HG03575 (cell line): ENCODE results near the gene TEX2.
"Not testable (repeated sequence)": the region's sequence is repeated elsewhere in the genome, so short reads cannot be mapped to it uniquely, and the experiment has no call there.

Experiments
- ATAC-seq: cut with Tn5 transposase; IDR thresholded peaks from one replicate; pipeline ENCODE4 v1.9.1; 2021; ENCODE audit not compliant: unreplicated experiment, insufficient number of reproducible peaks, low FRiP score; ENCODE audit errors: extremely low read depth

Gene TEX2

DNA sequence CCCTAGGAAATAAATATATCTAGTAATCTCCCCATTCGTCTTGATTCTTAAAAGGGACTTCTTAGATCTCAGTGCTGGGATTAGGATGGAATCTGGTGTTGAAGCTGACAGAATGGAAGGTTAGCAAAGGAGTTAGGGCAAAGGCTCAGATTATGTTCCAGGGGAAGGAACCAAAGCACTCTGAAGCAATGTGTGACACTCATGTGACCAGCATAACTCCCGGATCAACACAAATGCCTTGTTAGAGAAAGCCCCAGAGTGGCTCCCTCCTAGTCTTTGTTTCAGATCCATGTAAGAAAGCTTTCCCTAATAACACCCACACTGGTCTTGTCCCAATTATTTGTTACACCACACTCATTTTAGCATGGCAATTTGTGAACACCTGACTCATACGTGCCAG is 70.5 kb downstream of the TEX2 start:
- ATAC-seq = no peak

DNA sequence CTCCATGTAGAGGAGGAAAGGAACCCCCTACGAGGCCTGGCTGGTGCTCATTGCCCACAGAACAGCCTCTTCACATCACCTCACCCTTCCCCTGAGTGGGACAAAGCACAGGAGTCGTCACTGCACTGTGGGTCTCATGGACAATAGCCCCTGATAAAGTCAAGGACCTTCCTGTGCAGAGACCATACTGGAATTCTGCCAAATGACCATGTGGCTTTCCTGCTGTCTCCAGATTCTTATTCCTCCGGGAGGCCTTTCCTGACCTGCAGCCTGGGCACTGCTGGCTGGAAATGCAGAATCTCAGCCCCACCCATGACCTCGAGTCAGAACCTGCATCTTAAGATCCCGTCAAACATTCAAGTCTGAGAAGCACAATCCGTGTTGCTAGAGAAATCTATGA is 72.6 kb downstream of the TEX2 start:
- no peak for ATAC-seq

DNA sequence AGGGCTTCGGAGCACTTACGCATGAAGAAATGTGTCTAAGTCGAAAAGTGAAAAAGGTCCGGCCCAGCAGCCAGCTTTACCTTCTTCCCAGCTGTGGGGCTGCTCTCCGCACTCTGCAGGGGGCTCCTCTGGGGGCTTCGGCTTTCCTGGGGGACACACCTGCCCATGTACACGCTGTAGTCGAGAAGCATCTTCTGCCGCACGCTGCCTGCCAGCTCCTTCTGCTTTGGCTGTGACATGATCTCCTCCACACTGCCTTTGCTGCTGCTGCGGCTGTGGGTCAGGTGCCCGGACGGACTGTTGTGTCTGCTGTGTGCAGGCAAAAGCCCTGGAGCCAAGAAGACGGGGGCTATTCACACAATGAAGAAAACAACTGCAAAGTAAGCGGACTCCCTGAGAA is 75.0 kb downstream of the TEX2 start:
- no peak for ATAC-seq

DNA sequence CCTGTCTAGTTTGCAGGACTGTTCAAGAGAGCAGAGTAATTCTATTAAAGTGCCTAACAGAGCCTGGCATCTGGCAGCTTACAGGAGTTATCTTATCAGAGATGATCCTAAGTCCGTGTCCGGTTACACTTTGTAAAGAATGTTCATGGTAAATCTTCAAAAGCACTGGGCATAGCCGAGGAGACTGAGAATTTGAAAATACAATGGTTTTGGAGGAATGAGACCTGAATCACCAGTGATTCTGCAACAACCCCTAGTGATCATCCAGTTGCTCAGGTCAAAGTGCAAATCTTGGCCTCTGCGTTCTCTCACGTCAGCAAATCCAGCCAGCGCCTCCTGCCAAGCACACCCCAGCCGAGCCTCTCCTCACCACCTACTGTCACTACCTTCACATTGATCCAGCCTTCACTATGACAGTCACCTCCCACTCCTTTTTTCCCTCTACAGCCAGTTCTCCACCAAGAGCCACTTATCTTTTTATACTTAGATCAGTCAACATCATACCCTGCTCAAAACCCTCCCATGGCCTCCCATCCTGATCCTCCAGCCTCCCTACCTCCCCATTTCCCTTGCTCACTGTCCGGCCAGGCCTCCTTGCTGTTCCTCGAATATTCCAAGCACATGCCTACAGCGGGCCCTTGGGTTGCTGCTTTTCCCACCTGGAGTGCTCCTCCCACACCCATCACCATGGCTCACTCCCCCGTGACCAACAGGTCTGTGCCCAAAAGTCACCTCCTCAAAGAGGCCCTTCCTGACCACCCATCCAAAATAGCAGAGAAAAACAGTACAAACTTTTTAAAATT is 75.8 kb downstream of the TEX2 start:
- ATAC-seq = no peak

DNA sequence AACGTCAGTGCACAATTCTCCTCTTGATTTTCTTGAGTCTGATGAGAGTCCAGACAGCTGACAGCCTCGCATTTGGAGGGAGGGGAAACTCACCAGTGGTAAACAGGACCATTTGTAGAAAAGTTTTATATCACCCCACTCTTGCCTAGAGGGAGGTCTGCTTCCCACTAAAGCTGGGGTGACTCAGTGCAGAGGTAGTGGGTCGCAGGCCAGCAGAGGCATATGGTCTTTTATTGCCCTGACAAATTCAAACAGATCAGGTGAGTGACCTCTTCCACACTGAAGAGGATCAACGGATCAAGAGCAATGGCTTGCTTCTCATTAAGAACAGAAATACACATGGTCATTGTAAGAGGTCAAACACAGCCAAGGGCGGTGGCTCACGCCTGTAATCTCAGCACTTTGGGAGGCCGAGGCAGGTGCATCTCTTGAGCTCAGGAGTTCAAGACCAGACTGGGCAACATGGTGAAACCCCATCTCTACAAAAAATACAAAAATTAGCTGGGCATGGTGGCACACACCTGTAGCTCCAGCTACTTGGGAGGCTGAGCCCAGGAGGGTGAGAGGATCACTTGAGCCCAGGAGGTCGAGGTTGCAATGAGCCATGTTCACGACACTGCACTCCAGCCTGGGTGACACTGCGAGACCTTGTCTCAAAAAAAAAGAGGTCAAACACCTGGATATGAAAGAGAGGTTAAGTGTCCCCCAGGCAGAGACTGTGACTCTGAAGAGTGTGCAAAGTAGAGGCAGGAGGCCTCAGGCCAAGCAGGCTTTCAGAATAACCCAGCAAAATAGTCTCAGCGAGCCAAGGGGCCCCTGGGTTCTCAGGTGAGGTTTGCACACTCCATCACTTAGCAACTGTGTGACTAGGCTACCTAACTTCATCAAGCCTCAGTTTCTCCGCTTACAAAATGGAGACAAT is 76.6 kb downstream of the TEX2 start:
- no peak for ATAC-seq

DNA sequence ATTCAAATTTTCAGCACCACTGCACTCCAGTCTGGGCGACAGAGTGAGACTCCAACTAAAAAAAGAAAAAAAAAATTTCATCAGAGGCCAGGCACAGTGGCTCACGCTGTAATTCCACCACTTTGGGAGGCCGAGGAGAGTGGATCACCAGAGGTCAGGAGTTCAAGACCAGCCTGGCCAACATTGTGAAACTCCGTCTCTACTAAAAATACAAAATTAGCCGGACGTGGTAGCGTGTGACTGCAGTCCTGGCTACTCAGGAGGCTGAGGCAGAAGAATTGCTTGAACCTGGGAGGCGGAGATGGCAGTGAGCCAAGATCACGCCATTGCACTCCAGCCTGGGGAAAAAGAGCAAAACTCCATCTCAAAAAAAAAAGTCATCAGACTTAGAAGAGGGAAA is 77.5 kb downstream of the TEX2 start:
- not testable (repeated sequence) for ATAC-seq

DNA sequence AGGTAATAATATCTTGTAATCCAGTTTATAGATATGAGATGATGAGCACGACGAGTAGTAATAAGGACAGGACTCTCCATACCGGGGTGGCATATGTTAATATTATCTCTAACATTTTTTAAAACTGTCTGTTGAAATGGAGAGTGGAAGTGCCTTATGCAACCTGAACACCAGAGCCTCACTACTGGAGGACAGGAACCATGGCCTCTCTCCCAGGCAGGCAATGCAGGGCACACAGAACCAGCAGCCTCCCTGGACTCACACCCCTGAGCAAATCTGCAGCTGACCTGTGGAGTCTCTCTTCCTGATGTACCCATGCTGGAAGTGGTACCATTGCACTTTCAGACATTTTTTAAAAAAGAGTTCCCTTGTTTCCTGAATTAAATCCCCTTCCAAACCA is 78.0 kb downstream of the TEX2 start:
- no peak for ATAC-seq

DNA sequence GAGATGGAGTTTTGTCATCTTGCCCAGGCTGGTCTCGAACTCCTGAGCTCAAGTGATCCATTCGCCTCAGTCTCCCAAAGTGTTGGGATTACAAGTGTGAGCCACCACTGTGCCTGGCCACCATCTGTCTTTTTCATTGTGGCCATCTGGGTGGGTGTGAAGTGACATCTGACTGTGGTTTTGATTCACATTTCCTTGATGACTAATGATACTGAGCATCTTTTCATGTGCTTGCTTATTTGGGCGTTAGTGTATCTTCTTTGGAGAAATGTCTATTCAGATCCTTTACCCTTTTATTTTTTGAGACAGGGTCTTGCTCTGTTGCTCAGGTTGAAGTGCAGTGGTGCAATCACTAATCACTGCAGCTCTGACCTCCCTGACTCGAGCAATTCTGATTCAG is 79.2 kb downstream of the TEX2 start:
- no peak for ATAC-seq

DNA sequence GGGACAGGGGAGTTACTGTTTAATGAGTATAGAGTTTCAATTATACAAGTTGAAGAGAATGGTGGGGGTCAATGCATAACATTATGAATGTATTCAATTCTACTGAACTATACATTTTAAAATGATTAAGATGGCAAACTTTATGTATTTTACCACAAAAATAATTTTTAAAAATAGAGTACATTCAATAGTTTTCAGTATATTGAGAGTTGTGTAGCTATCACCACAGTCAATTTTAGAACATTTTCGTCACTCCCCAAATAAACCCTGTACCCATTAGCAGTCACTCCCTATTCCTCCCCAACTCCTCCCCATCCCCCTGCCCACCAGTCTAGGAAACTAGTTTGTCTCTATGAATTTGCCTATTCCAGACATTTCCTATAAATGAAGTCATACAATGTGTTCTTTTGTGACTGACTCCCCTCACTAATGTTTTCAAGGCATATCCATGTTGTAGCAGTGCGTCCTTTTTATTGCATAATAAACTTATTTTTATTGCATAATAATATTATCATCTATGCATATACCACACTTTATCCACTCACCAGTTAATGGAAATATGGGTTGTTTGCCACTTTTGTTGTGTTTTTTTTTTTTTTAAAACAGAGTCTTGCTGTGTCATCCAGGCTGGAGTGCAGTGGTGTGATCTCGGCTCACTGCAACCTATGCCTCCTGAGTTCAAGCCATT is 80.6 kb downstream of the TEX2 start:
- ATAC-seq = no peak

DNA sequence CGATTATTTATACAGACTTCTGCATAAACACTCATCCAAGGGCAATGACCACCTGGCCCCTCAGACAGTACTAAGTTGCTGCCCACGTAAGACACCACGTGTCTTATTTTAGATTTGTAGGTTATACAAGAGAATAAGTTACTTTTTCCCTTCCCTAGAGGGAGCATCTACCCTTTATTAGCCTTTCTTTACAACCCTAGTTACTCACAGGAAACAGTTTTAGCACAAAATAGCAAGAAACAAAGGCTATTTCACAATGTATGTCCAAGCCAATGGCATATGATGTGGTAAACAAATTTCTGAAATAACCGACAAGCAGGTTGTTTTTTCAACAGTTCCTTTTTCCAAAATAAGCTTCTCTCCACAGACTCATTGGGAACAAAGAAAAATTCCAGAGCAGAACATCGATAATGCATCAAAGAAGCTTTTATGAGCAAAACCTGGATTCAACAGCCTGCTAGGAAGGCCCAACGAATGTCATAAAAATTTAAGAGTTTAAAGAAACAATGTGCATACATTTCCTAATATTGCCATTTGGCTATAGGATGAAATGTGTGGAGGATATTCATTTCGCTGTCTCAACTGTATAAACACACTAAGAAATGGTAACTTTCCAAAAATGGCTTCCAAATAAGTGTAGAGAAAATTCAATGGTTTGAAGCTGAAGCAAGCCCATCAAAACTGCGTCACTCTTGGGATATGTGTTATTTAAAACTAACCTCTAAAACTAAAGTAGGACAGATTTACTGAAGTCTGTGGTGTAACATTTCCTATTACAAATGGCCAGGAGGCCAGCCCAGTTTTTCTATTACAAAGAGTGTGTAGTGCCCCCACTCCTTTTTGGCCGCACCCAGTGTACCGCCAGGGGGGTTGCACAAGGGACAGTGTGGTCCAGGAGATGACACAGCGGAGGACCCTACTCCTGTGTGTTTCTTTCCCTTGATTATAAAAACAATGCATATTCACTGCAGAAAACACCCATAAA is 82.7 kb downstream of the TEX2 start:
- ATAC-seq = no peak

DNA sequence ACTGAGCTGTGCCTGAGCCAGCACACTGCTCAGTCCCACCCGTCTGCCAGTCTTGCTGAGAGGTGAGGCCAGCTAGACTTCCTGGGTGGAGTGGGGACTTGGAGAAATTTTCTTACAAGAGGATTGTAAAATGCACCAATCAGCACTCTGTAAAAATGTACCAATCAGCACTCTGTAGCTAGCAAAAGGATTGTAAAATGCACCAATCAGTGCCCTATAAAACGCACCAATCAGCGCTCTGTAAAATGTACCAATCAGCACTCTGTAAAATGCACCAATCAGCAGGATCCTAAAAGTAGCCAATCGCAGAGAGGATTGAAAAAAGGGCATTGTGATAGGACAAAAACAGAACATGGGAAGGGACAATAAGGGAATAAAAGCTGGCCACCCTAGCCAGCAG is 84.0 kb downstream of the TEX2 start:
- not testable (repeated sequence) for ATAC-seq

DNA sequence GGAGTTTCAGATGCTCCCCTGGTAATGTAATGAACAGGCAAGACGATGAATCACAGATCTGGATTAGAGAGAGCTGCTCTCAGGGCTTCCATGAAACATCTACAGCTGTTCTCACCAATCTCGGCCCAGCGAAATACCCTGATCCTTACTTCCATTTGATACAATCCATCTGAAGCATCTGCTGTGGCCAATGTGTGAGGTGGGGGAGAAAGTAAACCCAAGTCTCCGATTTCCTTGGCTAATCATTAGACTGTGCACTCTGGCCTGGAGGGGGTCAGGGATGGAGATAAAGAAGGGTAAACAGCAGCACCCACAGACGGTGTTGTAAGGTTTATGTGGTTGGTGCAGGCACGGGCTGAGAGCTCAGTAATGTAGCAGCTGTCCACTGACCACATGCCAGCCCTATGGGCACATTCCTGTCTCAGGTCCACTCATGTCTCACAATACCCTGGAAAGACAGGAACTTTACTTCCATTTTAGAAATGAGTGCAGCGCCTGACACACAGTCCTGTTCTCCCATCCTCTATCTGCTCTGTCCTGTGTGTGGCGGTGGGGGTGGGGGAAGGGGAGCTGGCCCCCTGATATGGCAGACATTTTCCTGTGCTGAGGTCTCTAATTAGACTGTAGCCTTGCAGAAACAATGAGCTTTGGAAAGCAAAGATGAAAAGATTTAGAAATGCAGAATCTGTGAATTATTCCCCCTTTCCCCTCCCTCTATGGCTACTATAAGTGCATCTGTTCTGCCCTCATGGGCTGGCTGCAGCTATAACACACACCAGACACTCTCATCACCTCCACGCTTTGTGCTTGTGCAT is 84.8 kb downstream of the TEX2 start:
- ATAC-seq = no peak

DNA sequence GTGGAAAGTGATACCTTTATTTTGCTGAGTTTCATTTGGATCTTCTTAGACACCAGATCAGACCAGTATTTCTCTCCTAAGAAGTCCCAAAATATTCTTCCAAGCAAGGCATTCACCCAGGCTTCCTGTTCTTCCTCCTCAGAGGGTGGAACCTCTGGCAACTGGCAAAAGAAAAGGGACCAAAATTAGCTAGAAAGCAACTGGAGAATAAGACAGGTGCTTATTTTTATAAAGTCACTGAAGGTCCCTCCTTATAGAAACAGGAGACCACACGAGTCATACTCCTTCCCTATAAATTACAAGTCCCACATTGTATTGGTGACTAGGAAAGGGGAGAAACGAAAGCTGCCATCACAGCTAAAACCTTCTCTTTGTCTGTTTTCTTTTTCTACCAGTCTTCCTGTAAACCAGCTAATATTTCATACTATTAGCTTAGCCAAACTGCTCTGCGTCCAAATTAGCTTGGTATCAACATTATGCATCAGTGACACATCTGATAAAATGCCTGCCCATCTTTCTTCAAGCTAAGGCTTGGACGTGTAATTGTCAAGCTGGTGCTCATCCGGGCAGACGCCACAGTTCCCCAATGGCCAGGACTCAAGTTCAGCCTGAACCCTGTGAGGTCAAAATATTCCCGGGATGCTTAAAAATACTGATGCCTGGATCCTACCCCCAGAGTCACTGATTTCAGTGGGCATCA is 85.6 kb downstream of the TEX2 start:
- no peak for ATAC-seq

DNA sequence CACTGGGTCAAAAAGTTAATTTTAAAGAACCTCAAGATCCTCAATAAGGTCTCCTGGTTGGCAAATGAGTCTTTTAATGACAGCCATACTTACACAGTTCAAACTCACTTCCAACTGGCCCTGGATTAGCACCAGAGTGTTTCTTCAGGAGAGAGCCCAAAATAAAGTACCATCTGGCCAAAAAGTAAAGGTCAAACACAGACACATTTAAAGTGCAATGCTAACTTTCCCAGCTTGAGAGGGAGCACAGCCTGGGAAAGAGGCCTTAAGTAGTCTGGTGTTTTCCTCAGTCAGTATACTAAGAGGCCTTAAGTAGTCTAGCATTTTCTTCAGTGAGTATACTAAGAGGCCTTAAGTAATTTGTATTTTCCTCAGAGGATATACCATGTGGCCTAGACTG is 86.5 kb downstream of the TEX2 start:
- no peak for ATAC-seq

DNA sequence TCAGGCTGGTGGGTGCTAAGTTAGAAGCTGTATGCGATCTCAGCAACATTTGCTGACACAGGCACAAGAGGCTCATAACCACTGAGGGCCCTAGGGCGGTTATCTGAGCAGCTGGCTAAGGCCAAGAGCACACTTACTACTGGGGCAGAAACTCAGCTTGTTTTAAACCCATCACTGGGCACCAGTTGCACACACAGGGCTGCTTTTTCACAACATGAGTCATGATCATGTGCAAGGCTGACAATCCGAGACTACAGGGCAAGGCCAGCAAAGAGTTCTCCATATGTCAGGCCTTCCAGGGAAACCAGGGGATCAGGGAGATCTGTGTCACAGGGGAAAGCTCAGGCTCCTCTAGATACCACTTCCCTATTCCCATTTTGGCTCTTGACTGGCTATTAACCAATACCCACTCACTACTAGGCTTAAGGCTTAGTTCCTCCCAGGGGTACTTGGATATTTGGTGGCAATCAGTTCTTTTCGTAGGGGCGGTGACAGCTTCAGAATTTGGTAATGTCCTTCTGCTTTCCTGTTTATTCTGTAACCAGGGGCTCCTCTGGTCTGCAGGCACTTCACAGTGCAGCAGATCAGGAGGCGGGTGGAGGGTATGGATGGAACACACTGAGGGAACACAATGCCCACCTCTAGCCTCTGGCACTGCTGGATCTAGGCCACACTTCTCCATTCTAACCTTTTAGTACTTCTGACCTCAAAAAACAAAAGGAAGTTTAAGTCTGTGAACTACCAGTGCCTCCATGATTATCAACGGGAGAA is 88.2 kb downstream of the TEX2 start:
- ATAC-seq = no peak

DNA sequence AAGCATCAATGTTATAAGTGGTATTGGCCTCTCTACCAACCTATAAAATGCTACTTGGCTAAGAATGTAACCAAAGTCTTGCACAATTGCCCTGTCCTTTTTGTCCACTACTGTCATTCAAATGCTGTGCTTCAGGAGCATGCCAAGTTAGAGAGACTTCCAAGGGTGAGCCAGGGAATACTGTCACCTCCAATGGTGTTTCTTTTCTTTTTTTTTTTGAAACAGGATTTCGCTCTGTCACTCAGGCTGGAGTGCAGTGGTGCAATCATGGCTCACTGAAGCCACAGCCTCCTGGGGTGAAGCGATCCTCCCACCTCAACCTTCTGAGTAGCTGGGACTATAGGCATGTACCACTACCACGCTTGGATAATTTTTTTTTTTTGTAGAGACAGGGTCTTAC is 89.4 kb downstream of the TEX2 start:
- ATAC-seq = no peak

DNA sequence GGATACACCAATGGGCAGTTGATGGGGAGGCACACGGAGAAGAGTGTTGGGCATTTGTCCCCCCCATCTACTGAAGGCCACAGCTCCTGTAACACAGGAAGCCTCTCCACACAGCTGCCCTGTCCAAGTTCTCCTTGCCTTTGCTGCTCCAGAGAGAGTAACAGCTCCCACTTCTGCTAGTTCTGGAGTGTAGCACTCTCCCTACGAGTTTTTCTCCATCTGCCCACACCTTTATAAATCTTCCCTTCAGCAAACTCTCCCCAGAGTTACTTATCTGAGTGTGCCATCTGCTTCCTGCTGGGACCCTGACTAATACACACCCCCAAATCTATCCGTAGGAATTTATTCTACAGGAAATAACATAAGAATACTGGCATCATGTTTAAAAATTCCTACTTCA is 90.5 kb downstream of the TEX2 start:
- no peak for ATAC-seq
